ENCODE results near the gene IMPA2. TPM values are rescaled to one million over a fixed set of nuclear protein-coding genes. Genes with fewer than 3 reads are reported as not detected.

Gene IMPA2
- total and polyA plus RNA-seq, 2 of the 13 experiments (the other 11 are each of a cell fraction or from before 2014, with no cell fraction given) = 37.8 to 71.8 TPM

- TF ChIP-seq EP300 (IDR thresholded peaks at IDR 0.05; ENCODE audit: low read depth in 2 of 2, low read length in 2 of 2) (peak; percentile 81 to 92; a peak in 3 of 4 replicates), EP300 (CRISPR knock-in tag; IDR thresholded peaks at IDR 0.05; ENCODE audit: borderline replicate concordance) (peak; percentile 94), CREB1 (IDR thresholded peaks at IDR 0.05) (no peak), CREB1 (CRISPR knock-in tag; IDR thresholded peaks at IDR 0.05) (peak; percentile 61; the same call in 1 of the 2 replicates), HIVEP1 (CRISPR knock-in tag; IDR thresholded peaks at IDR 0.05) (no peak), RNF2 (conservative IDR thresholded peaks at IDR 0.05; ENCODE audit: low read depth) (no peak), DDIT3 (CRISPR knock-in tag; IDR thresholded peaks at IDR 0.05) (no peak), MTA1 (CRISPR knock-in tag; IDR thresholded peaks at IDR 0.05; ENCODE audit: borderline replicate concordance) (peak; percentile 94), ZNF142 (CRISPR knock-in tag; IDR thresholded peaks at IDR 0.05) (no peak), ZNF446 (CRISPR knock-in tag; IDR thresholded peaks at IDR 0.05) (no peak), ZNF230 (CRISPR knock-in tag; IDR thresholded peaks at IDR 0.05) (peak; percentile 36; the same call in 1 of the 2 replicates), ZNF770 (CRISPR knock-in tag; IDR thresholded peaks at IDR 0.05) (peak; percentile 63; the same call in 1 of the 2 replicates), MBNL3 (CRISPR knock-in tag; conservative IDR thresholded peaks at IDR 0.05) (no peak), PAXIP1 (CRISPR knock-in tag; conservative IDR thresholded peaks at IDR 0.05) (peak; percentile 97), ZFP82 (CRISPR knock-in tag; IDR thresholded peaks at IDR 0.05; ENCODE audit: borderline replicate concordance) (no peak), PRPF4 (IDR thresholded peaks at IDR 0.05; ENCODE audit: low read depth, low read length, poor library complexity, severe bottlenecking) (no peak), CBX2 (IDR thresholded peaks at IDR 0.05; ENCODE audit: low read depth, low read length) (no peak), CBX2 (CRISPR knock-in tag; IDR thresholded peaks at IDR 0.05; ENCODE audit: low read depth) (no peak), ZNF614 (CRISPR knock-in tag; IDR thresholded peaks at IDR 0.05; ENCODE audit: borderline replicate concordance) (no peak; the same call in none of the 2 replicates)
Measured at GRCh38 chr18:12008181-12008767, 27.0 kb downstream of the IMPA2 start (continued).

All from HepG2 (cell line).